Measurements from ENCODE around the gene PDZD2.

DNA sequence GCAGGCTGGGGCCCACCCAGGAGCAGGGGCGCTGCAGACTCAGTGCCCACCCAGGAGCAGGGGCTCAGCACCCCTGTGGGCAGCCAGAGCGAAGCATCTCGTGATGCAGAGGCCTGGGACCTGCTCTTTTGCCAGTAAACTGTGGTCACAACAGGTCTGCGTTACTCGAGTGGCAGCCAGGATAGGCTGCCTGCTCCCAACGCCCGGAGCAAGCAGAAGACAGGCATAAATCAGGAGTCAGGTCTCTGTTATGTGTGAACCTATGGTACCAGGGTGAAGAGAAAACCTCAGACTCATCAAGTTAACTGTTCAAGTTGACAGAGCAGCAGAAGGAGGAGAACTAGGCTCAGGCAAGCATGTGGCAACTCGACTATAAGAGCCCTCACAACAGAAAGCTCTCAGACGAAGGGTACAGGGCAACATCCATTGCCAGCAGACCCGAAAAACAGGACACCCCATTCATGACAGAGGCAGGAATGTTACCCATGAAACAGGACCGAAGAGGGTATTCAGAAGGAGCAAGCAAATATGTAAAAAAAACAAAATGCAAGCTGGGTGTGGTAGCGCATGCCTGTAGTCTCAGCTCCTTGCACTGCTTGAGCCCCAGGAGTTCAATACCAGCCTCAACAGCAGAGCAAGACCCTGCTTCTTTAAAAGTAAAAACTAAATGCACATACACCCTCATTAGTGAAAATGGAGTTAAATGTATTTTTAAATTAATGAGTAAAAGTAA, 463.5 kb downstream of the PDZD2 start:
- no peak for TF ChIP-seq CTCF (IDR thresholded peaks at IDR 0.05)
- no peak for TF ChIP-seq POLR2A (IDR thresholded peaks at IDR 0.05)
